GM23338 (cell line): Measurements from ENCODE around the gene TOR2A. TPM values are rescaled to one million over a fixed set of nuclear protein-coding genes. Genes with fewer than 3 reads are reported as not detected.

Experiments
- ATAC-seq: fragments of 200-7000 bp; cut with Tn5 transposase; 3 replicates; pipeline ENCODE4 v1.9.1; 2020
- DNase-seq: peaks from one replicate; pipeline ENCODE4 v3.0.0-alpha.2; 2015; ENCODE audit warnings: low spot score
- H2AFZ ChIP-seq: fragments of 200-600 bp; sonication (generic); 2 replicates; pipeline ENCODE4 v1.8.0; 2016; ENCODE audit warnings: antibody characterized with exemption, mild to moderate bottlenecking, moderate library complexity
- H3F3A ChIP-seq: fragments of 200-600 bp; sonication (generic); replicated peaks from 2 replicates; pipeline ENCODE4 v1.8.0; 2017; ENCODE audit warnings: antibody characterized with exemption, mixed run types, low read depth
- H3K27ac ChIP-seq: fragments of 200-600 bp; sonication (generic); 2 replicates; pipeline ENCODE4 v1.6.1; 2016; ENCODE audit warnings: low read depth
- H3K27me3 ChIP-seq: fragments of 200-600 bp; sonication (generic); 2 replicates; pipeline ENCODE4 v1.8.0; 2016; ENCODE audit warnings: mild to moderate bottlenecking, mixed run types, moderate library complexity; ENCODE audit not compliant: insufficient read depth
- H3K36me3 ChIP-seq: fragments of 200-600 bp; sonication (generic); 2 replicates; pipeline ENCODE4 v1.8.0; 2016; ENCODE audit warnings: mild to moderate bottlenecking; ENCODE audit not compliant: insufficient read depth
- H3K4me1 ChIP-seq: fragments of 200-600 bp; sonication (generic); 2 replicates; pipeline ENCODE4 v1.8.0; 2016; ENCODE audit warnings: mild to moderate bottlenecking, moderate library complexity; ENCODE audit not compliant: insufficient read depth
- H3K4me2 ChIP-seq: fragments of 200-600 bp; sonication (generic); 2 replicates; pipeline ENCODE4 v1.7.1; 2017; ENCODE audit warnings: mixed run types
- H3K4me3 ChIP-seq: fragments of 200-600 bp; sonication (generic); 2 replicates; pipeline ENCODE4 v1.6.1; 2016; ENCODE audit warnings: mixed run types
- H3K79me2 ChIP-seq: fragments of 200-600 bp; sonication (generic); replicated peaks from 2 replicates; pipeline ENCODE4 v1.8.0; 2017; ENCODE audit warnings: mild to moderate bottlenecking; ENCODE audit not compliant: insufficient read depth
- H3K9me2 ChIP-seq: fragments of 200-600 bp; sonication (generic); 2 replicates; pipeline ENCODE4 v1.8.0; 2017; ENCODE audit not compliant: insufficient read depth
- H4K20me1 ChIP-seq: fragments of 200-600 bp; sonication (generic); replicated peaks from 2 replicates; pipeline ENCODE4 v1.8.0; 2017; ENCODE audit warnings: mild to moderate bottlenecking; ENCODE audit not compliant: insufficient read depth
- H3K27ac Mint-ChIP-seq: 2 replicates; pipeline ENCODE4 v1.8.0; 2020; ENCODE audit warnings: inconsistent platforms, mild to moderate bottlenecking, moderate library complexity, mixed read lengths
- H3K27me3 Mint-ChIP-seq: 3 replicates; pipeline ENCODE4 v1.8.0; 2022; ENCODE audit warnings: low read depth, mild to moderate bottlenecking, moderate library complexity, mixed read lengths, inconsistent platforms; ENCODE audit not compliant: insufficient read depth, poor library complexity
- H3K36me3 Mint-ChIP-seq: 3 replicates; pipeline ENCODE4 v1.8.0; 2021; ENCODE audit warnings: low read depth, mild to moderate bottlenecking, inconsistent platforms, moderate library complexity, mixed read lengths
- H3K4me1 Mint-ChIP-seq: 3 replicates; pipeline ENCODE4 v1.8.0; 2020; ENCODE audit warnings: mild to moderate bottlenecking, inconsistent platforms, mixed read lengths
- H3K4me3 Mint-ChIP-seq: 3 replicates; pipeline ENCODE4 v1.8.0; 2021; ENCODE audit warnings: moderate library complexity, mild to moderate bottlenecking, inconsistent platforms, mixed read lengths
- H3K9me3 Mint-ChIP-seq: 3 replicates; pipeline ENCODE4 v1.8.0; 2020; ENCODE audit warnings: moderate library complexity, mild to moderate bottlenecking, inconsistent platforms, mixed read lengths
- CREB1 ChIP-seq: fragments of 250-450 bp; sonication (Bioruptor Pico); IDR thresholded peaks from 2 replicates; pipeline ENCODE4 v1.5.0; 2020; ENCODE audit warnings: low read depth, mild to moderate bottlenecking, moderate library complexity
- EZH2phosphoT487 ChIP-seq: fragments of 200-600 bp; sonication (generic); IDR thresholded peaks from one replicate; pipeline ENCODE4 v1.8.1; 2018; ENCODE audit warnings: antibody characterized with exemption; ENCODE audit not compliant: unreplicated experiment
- POLR2AphosphoS5 ChIP-seq: IDR thresholded peaks from 2 replicates; pipeline ENCODE4 v1.6.1; 2016; ENCODE audit warnings: antibody characterized with exemption, low read depth
- STAT1 ChIP-seq: IDR thresholded peaks from one replicate; pipeline ENCODE4 v1.6.1; 2016; ENCODE audit warnings: antibody characterized with exemption; ENCODE audit not compliant: unreplicated experiment
- ZNF114 ChIP-seq: fragments of 250-450 bp; sonication (Bioruptor Pico); IDR thresholded peaks from 2 replicates; pipeline ENCODE4 v1.5.0; 2020; ENCODE audit warnings: mild to moderate bottlenecking, moderate library complexity
- ZNF331 ChIP-seq: fragments of 250-450 bp; sonication (Bioruptor Pico); IDR thresholded peaks from 2 replicates; pipeline ENCODE4 v1.5.0; 2020; ENCODE audit warnings: low read depth, mild to moderate bottlenecking, moderate library complexity
- polyA plus RNA-seq: library from polyadenylated mRNA; unstranded; fragments of >200 nt; fragmentation: Nextera tagmentation; extraction: Ambion mirVana; gene quantifications from 2 replicates; pipeline ENCODE4 v1.2.1, GENCODE V29; 2016
- total RNA-seq: library from RNA; depleted of rRNA; stranded (reverse); fragments of >200 nt; shearing (Covaris generic); gene quantifications from 2 replicates; pipeline ENCODE4 v1.2.3, GENCODE V29; 2014
- TF ChIP-seq, protein P1 (sequence below): IDR thresholded peaks from one replicate; pipeline ENCODE4 v1.6.1; 2018; ENCODE audit warnings: antibody characterized with exemption; ENCODE audit not compliant: unreplicated experiment
- TF ChIP-seq, protein P2 (sequence below): fragments of 250-450 bp; sonication (Bioruptor Pico); IDR thresholded peaks from 2 replicates; pipeline ENCODE4 v1.5.0; 2020; ENCODE audit warnings: mild to moderate bottlenecking, moderate library complexity

TOR2A gene
- total and polyA plus RNA-seq, 2 experiments from 2014 or later = 14.4 to 23.5 TPM

DNA sequence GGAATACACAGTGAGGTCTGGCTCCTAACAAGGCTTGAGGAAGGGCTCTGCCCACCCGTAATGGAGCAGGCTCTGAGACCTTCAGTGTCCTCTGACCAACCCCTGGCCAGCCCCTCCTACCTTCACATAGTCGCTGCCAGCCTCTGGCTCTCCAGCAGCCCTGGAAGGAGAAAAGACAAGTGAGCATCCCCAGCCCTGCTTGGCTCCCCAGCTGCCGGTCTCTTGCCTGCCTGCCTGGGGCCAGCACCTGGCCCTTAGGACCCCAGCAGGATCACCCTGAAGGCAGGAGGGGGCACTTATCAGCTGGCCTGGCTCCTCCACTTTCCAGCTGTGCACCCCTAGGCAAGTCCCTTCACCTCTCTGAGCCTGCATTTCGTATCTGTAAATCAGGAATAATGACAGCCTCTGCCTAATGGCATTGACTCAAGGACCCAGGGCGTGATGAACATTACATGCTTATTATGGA, 26.4 kb upstream of the TOR2A start:
- H3K27ac Mint-ChIP-seq = no peak overlapping the region
- H3K4me3 Mint-ChIP-seq = no peak overlapping the region
- DNase-seq = no peak
- H3K9me3 Mint-ChIP-seq = no peaks in the 10 kb centered on the region
- peaks cover 10% of the 10 kb centered on the region; the same call in 1 of the 2 replicates for H3F3A ChIP-seq
- H3K27ac ChIP-seq = no peak overlapping the region
- peaks cover 33% of the 10 kb centered on the region for H3K4me1 Mint-ChIP-seq
- H3K36me3 ChIP-seq = no peaks in the 10 kb centered on the region
- H3K36me3 Mint-ChIP-seq = no peaks in the 10 kb centered on the region; the same call in 2 of the 3 replicates
- H3K4me3 ChIP-seq = no peak overlapping the region
- no peaks in the 10 kb centered on the region for H3K79me2 ChIP-seq
- H4K20me1 ChIP-seq = no peaks in the 10 kb centered on the region
- H3K9me2 ChIP-seq = no peaks in the 10 kb centered on the region
- H3K4me2 ChIP-seq = peak overlapping the region; percentile 43; the same call in 1 of the 2 replicates
- peak; percentile 12 for ATAC-seq
- H3K4me1 ChIP-seq = peaks cover 19% of the 10 kb centered on the region
- TF ChIP-seq ZNF114 (CRISPR knock-in tag) = no peak
- no peak for TF ChIP-seq EZH2phosphoT487
- no peak for TF ChIP-seq STAT1
- TF ChIP-seq, protein P1, sequence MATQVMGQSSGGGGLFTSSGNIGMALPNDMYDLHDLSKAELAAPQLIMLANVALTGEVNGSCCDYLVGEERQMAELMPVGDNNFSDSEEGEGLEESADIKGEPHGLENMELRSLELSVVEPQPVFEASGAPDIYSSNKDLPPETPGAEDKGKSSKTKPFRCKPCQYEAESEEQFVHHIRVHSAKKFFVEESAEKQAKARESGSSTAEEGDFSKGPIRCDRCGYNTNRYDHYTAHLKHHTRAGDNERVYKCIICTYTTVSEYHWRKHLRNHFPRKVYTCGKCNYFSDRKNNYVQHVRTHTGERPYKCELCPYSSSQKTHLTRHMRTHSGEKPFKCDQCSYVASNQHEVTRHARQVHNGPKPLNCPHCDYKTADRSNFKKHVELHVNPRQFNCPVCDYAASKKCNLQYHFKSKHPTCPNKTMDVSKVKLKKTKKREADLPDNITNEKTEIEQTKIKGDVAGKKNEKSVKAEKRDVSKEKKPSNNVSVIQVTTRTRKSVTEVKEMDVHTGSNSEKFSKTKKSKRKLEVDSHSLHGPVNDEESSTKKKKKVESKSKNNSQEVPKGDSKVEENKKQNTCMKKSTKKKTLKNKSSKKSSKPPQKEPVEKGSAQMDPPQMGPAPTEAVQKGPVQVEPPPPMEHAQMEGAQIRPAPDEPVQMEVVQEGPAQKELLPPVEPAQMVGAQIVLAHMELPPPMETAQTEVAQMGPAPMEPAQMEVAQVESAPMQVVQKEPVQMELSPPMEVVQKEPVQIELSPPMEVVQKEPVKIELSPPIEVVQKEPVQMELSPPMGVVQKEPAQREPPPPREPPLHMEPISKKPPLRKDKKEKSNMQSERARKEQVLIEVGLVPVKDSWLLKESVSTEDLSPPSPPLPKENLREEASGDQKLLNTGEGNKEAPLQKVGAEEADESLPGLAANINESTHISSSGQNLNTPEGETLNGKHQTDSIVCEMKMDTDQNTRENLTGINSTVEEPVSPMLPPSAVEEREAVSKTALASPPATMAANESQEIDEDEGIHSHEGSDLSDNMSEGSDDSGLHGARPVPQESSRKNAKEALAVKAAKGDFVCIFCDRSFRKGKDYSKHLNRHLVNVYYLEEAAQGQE = no peak
- 0 out of 2 replicates have a peak overlapping the region, but pooled peaks have one; percentile 10 for H2AFZ ChIP-seq
- H3K27me3 Mint-ChIP-seq = peaks cover 19% of the 10 kb centered on the region
- H3K27me3 ChIP-seq = peaks cover 3% of the 10 kb centered on the region; the same call in 1 of the 2 replicates

DNA sequence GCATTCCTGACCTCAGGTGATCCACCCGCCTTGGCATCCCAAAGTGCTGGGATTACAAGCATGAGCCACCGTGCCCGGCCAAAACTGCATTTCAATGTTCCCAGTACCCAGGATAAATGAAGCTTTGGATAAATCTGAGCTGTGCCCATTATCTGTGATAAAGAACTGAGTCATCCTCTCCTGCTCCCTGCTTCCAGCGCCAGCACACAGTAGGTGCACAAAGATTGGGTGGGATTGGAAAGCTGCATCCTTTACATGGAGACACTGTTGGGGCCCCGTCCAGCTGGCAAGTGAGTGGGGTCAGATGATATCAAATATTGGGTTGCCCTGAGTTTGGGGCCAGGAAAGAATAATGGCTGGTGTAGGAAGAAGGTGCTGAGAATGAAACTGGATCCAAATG, 26.0 kb upstream of the TOR2A start:
- Mint-ChIP-seq H3K4me1 (peaks cover 33% of the 10 kb centered on the region), H3K27ac (no peak overlapping the region), H3K9me3 (no peaks in the 10 kb centered on the region), H3K36me3 (no peaks in the 10 kb centered on the region; the same call in 2 of the 3 replicates), H3K27me3 (peaks cover 18% of the 10 kb centered on the region), H3K4me3 (no peak overlapping the region)
- peaks cover 20% of the 10 kb centered on the region for H3K4me1 ChIP-seq
- ATAC-seq = no peak
- H3K4me2 ChIP-seq = no peak overlapping the region
- no peaks in the 10 kb centered on the region for H4K20me1 ChIP-seq
- H3K27ac ChIP-seq = no peak overlapping the region
- no peaks in the 10 kb centered on the region for H3K79me2 ChIP-seq
- peaks cover 10% of the 10 kb centered on the region; the same call in 1 of the 2 replicates for H3F3A ChIP-seq
- H3K4me3 ChIP-seq = no peak overlapping the region
- 0 out of 2 replicates have a peak overlapping the region, but pooled peaks have one; percentile 10 for H2AFZ ChIP-seq
- H3K9me2 ChIP-seq = no peaks in the 10 kb centered on the region
- no peaks in the 10 kb centered on the region for H3K36me3 ChIP-seq
- H3K27me3 ChIP-seq = peaks cover 8% of the 10 kb centered on the region
- no peak for DNase-seq
- TF ChIP-seq, protein P1 = no peak
- TF ChIP-seq CREB1 (CRISPR knock-in tag) (no peak), POLR2AphosphoS5 (no peak), EZH2phosphoT487 (no peak), ZNF331 (CRISPR knock-in tag) (no peak)
- TF ChIP-seq, protein P2, sequence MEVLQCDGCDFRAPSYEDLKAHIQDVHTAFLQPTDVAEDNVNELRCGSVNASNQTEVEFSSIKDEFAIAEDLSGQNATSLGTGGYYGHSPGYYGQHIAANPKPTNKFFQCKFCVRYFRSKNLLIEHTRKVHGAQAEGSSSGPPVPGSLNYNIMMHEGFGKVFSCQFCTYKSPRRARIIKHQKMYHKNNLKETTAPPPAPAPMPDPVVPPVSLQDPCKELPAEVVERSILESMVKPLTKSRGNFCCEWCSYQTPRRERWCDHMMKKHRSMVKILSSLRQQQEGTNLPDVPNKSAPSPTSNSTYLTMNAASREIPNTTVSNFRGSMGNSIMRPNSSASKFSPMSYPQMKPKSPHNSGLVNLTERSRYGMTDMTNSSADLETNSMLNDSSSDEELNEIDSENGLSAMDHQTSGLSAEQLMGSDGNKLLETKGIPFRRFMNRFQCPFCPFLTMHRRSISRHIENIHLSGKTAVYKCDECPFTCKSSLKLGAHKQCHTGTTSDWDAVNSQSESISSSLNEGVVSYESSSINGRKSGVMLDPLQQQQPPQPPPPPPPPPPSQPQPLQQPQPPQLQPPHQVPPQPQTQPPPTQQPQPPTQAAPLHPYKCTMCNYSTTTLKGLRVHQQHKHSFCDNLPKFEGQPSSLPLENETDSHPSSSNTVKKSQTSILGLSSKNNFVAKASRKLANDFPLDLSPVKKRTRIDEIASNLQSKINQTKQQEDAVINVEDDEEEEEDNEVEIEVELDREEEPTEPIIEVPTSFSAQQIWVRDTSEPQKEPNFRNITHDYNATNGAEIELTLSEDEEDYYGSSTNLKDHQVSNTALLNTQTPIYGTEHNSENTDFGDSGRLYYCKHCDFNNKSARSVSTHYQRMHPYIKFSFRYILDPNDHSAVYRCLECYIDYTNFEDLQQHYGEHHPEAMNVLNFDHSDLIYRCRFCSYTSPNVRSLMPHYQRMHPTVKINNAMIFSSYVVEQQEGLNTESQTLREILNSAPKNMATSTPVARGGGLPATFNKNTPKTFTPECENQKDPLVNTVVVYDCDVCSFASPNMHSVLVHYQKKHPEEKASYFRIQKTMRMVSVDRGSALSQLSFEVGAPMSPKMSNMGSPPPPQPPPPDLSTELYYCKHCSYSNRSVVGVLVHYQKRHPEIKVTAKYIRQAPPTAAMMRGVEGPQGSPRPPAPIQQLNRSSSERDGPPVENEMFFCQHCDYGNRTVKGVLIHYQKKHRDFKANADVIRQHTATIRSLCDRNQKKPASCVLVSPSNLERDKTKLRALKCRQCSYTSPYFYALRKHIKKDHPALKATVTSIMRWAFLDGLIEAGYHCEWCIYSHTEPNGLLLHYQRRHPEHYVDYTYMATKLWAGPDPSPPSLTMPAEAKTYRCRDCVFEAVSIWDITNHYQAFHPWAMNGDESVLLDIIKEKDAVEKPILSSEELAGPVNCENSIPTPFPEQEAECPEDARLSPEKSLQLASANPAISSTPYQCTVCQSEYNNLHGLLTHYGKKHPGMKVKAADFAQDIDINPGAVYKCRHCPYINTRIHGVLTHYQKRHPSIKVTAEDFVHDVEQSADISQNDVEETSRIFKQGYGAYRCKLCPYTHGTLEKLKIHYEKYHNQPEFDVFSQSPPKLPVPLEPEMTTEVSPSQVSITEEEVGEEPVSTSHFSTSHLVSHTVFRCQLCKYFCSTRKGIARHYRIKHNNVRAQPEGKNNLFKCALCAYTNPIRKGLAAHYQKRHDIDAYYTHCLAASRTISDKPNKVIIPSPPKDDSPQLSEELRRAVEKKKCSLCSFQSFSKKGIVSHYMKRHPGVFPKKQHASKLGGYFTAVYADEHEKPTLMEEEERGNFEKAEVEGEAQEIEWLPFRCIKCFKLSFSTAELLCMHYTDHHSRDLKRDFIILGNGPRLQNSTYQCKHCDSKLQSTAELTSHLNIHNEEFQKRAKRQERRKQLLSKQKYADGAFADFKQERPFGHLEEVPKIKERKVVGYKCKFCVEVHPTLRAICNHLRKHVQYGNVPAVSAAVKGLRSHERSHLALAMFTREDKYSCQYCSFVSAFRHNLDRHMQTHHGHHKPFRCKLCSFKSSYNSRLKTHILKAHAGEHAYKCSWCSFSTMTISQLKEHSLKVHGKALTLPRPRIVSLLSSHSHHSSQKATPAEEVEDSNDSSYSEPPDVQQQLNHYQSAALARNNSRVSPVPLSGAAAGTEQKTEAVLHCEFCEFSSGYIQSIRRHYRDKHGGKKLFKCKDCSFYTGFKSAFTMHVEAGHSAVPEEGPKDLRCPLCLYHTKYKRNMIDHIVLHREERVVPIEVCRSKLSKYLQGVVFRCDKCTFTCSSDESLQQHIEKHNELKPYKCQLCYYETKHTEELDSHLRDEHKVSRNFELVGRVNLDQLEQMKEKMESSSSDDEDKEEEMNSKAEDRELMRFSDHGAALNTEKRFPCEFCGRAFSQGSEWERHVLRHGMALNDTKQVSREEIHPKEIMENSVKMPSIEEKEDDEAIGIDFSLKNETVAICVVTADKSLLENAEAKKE (CRISPR knock-in tag) = no peak
